ENCODE measurements around the gene C6orf120.

DNA sequence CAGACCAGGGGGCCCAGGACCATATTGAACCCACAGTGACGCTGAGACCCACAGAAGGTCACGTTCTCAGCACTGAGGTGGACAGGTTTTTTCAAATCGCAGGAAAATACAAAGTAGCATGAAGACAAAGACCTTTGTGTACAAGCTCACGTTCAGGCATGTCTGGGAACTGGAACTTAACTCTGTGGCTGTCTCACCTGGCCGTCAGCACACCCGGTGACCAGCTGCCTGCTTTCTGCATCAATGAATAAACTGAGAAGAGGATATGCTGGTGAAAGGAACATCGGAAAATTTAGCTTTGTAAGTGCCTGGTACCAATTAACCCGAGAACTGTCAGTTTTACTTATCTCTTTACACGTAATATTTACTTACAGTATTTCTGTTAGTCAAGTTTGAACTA is 36.6 kb upstream of the C6orf120 start:
- TF ChIP-seq, protein P1, sequence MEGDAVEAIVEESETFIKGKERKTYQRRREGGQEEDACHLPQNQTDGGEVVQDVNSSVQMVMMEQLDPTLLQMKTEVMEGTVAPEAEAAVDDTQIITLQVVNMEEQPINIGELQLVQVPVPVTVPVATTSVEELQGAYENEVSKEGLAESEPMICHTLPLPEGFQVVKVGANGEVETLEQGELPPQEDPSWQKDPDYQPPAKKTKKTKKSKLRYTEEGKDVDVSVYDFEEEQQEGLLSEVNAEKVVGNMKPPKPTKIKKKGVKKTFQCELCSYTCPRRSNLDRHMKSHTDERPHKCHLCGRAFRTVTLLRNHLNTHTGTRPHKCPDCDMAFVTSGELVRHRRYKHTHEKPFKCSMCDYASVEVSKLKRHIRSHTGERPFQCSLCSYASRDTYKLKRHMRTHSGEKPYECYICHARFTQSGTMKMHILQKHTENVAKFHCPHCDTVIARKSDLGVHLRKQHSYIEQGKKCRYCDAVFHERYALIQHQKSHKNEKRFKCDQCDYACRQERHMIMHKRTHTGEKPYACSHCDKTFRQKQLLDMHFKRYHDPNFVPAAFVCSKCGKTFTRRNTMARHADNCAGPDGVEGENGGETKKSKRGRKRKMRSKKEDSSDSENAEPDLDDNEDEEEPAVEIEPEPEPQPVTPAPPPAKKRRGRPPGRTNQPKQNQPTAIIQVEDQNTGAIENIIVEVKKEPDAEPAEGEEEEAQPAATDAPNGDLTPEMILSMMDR (conservative IDR thresholded peaks at IDR 0.05 in 1 of 2, IDR thresholded peaks at IDR 0.05 in 1 of 2; ENCODE audit: low read depth in 1 of 2, low read length in 2 of 2): no peak
- TF ChIP-seq EZH2 (IDR thresholded peaks at IDR 0.05; ENCODE audit: low read length, missing control alignments): no peak
